Measurements from ENCODE around the gene RGS9.
A peak's percentile ranks its signal among the peaks of the same experiment; 100 is the strongest.
"Not testable (repeated sequence)": the region's sequence is repeated elsewhere in the genome, so short reads cannot be mapped to it uniquely, and the experiment has no call there.

RGS9 gene

DNA sequence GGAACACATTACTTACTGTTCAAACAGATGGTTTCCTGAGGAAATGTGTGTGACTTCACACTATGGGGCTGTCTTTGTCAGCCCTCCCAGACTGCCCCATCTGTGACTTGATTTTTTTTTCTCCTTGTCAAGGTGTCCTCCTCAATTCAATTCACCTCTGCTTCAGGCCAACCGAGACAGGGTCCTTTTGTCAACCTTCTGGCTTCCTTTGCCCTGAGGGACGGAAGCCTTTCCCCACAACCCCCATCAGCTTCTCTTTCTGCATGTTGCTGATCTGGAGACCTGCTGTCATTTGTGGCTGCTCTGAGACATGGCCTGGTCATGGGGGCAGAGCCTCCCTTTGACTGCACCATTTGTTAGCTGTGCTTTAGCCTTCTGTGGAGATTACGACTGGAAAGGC is 21.3 kb upstream of the RGS9 start:
- DNase-seq (ENCODE audit: low spot score): no peak

DNA sequence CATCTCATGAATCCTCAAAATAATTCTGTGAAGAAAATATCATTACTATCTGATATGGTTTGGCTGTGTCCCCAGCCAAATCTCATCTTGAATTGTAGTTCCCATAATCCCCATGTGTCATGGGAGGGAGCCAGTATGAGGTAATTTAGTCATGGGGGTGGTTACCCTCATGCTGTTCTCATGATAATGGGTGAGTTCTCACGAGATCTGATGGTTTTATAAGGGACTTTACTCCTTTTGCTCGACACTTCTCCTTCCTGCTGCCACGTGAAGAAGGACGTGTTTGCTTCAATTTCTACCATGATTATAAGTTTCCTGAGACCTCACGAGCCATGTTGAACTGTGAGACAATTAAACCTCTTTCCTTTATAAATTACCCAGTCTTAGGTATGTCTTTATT is 20.7 kb upstream of the RGS9 start:
- not testable (repeated sequence) for DNase-seq (ENCODE audit: low spot score)

DNA sequence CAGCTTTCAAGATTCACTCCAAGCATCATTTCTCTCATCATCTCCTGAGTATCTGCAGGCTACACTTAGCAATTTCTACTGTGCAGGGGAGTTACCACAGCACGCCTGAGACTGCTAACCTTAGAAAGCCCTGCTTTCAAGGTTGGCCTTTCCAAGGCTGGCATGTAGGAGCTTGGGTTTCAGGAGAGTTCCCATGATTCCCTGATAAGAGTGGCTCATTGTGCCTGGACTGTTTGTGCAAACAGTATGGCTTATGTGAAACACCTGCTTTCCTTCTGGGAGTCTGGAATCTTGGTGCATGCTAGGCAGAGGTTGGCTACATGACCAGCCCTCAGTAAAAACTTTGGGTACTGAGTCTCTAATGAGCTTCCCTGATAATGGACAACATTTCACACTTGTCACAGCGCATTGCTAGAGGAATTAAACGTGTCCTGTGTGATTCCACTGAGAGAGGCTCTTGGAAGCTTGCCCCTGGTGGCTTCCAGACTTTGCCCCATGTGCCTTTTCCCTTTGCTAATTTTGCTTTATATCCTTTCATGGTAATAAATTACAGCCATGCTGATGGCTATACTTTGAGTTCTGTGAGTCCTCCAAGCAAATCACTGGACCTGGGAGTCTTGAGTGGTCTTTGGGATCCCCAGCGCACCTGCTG is 19.7 kb upstream of the RGS9 start:
- no peak for DNase-seq (ENCODE audit: low spot score)

DNA sequence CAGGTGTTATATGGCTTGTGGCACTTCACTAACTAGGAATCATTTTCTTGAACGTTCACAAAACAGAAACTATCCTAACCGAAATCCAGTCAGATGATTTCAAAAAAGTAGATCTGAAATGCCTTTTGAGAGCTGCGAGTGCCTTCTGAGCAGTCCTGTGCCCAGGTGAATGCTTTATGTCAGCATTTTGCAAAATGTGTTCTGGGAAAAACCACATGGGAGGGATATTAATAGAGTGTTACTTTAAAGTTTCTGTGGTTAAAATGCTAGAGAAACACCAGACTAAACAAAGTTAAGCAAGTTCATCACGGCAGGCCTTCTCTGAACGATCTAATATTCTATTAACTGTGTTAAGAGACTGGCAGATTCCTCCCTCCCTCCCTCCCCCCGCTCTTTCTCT is 15.8 kb upstream of the RGS9 start:
- no peak for DNase-seq (ENCODE audit: low spot score)

DNA sequence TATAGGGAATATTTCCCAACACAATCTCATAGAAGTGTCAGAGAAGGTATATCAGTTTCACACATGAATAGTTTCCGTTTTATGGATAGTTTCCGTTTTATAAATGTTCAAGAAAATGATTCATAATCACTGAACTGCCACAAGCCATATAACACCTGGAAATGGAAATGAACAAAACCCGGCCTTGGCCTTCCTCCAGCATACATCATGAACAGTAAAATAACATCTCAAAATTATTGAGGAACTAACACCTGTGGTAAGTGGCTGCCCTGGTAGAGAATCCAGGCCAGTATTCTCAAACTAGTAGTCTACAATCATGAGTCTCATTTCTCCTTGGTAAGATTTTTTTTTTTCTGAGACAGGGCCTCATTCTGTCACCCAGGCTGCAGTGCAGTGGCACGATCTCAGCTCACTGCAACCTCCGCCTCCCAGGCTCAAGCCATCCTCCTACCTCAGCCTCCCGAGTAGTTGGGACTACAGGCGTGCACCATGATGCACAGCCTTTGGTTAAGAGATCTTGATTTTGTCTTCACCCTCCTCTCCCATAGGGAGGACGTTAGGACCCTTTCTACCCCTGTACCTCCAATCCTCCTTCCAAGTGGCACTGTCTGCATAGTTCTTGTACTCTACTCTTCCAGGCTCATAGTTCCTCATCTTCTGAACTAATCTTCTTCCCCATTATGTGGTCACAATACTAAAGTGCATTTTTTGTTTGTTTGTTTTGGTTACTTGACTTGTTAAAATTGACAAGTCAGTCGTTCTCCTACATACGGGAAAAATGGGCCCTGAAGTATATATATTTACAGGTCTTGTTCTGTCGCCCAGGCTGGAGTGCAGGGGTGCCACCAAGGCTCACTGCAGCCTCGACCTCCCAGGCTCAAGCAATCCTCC is 15.0 kb upstream of the RGS9 start:
- no peak for DNase-seq (ENCODE audit: low spot score)

DNA sequence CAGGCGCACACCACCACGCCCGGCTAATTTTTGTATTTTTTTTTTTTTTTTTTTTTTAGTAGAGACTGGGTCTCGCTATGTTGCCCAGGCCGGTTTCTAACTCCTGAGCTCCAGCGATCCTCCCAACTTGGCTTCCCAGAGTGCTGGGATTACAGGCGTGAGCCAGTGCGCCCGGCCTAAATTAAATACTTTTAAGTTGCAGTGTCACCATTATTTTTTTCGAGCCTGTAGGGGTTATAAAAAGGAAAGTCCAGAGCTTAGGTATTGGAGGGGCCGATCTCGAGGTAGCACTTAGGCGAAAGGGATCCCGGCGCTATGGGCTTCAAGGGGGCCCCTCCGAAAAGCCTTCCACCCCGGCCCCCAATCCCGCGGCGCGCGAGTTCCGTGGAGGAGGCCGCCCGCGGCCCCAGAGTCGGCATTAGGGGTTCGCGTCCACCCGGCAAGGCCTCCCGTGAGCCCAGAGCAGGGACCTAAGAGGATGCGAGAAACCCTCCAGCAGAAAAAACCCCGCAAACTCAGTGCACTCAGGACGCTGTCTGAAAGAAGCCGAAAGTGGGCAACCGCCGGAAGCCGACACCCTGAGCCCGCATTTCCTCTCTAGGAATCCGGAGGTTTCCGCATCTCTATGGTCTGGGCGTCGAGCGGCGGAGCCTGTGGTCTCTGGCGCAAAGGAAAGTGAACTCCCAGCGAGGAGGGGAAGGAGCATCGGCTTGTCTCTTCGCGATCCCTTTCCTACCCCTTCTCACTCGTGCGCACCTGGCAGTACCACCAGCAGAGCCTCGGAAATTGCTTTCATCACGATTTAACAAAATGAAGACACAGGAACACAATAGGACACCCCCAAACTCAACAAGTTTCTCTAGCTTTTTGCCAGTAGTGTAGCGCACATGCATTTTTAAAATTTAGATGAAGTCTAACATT is 14.1 kb upstream of the RGS9 start:
- peak; percentile 94 for DNase-seq (ENCODE audit: low spot score)

DNA sequence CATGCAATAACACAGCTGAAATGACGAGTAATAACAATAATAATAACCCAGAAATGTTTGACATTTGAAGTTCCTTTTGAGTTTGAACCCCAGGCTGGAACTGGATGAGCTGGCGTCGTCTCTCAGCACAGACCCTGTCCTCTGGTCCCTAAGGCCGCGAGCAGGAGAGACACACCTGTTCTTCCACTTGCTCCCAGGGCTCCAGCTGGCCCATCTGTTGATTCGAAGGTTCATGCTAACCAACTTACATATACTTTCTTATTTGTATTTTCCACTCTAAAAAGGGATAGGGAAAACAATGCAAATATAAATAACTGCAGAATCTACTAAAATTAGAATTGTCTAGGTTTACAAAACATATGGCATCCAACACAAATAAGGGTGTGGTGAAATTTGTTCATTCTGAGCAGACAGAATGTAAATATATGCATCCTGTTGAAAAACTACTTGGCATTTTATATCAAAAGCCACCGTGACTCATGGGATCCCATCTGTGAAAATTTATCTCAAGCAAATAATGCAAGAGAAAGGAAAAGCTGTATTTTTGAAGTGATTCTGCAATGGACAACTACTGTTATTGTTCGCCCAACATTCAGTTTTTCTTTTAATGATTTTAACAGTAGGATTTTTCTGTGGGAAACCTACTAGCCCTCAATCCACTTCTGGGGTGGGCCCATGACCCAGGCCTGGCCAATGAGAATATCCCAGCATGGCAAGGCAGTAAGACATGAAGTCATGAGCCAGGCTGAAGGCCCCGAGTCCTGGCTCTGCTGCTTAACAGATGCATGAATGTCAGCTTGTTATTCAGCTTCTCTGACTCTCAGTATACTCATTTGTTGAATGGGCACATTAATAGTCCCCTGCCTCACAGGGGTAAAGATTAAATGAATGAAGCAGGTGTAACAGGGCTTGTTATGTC is 13.2 kb upstream of the RGS9 start:
- DNase-seq (ENCODE audit: low spot score): no peak

DNA sequence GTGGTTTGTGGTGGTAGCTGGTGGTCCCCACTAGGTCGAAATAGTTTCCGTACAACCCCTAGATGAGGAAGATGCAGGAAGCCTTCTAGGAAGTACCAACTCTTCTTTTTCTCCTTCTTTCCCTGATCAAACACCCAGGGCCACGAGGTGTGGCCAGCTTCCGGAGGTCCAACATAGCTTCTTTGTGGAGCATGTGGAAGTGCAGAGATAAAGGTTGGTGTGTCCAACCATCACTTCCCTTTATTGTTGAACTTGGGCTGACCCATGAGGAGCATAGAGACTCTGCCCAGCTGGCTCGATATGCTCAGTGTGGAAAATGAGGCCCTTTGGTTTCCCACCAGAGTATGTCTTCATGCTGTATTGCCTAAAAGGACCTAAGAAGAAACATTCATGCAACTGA is 6.3 kb upstream of the RGS9 start:
- no peak for DNase-seq (ENCODE audit: low spot score)

DNA sequence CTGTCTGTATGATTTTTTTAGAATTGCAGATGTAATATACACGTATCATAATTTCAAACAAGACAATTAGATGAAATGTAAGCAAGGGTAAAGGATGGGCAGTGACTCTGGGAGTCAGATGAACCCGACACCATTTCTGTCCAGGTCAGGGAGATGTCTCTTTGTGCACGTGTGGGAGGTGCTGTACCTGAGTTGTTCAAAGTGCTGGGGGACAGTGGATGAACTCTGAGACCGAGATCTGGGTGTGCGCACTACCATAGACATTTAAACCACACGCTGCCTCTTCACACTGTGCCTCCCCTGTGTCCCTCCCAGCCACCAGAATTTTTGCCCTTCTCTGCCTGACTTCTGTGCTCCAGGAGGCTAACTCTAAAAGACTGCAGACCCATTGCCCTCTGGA is 5.9 kb upstream of the RGS9 start:
- no peak for DNase-seq (ENCODE audit: low spot score)

DNA sequence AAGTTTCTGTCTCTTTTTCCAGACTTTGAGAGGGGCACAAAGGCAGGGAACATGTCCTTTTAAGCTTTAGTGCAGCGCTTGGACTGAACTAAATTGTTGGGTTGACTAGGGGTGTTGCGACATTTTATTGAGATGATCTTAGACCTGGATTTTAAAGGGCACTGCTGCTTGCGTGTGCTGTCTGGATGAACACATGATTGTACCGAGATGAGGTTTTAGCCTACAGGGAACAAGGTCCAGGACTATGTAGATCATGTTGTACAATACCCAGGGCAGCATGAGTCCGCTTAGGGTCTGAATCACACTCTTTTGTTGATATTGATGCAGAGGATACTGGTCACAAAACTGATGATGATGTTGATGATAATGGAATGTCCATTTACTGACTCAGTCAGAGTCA is 5.2 kb upstream of the RGS9 start:
- peak; percentile 89 for DNase-seq (ENCODE audit: low spot score)

DNA sequence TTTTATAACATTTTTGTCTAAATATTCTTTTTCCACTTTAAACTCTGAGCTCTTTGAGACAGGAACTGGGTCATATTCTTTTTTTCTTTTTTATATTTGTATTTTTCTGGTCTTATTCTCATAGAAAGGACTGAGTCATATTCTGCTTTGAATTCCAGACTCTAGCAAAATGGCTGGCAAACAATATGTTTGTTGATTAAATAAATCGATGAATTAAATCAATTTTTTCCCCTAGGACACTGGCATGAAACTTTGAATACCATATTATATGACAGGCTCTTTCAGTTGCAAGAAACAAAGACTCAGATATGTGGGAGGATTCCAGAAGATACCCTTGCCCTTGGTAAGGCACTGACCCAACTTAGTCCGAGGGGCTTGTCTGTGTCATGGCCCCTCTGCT is 3.1 kb upstream of the RGS9 start:
- no peak for DNase-seq (ENCODE audit: low spot score)

DNA sequence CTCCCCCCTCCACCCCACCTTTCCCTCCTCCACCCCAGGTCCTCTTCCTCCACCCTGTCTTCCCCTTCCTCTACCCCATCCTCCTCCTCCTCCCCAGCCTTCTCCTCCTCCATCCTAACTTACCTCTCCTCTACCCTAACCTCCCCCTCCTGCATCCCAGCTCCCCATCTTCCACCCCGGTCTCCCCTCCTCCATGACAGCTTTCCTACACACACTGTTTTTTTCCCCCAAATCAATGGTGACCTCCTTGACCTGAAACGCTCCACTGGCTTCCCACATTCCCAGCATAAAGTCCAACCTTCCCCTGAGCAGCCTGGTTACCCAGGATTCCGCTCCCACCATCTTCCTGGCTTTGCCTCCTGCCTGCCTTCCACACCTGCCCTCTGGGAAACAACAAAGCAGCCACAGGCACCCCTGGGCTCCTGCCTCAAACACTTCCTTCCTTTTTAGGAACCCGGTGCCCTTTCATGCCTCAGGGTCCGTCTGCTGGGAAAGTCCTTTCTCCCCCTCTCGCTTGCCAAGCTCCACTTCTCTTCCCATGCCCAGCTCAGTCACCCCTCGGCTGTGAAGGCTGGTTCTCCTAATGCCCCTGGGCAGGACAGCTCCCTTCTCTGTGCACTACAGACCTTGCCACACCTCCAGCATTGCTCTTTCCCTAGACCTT is 2.1 kb downstream of the RGS9 start:
- no peak for DNase-seq (ENCODE audit: low spot score)

DNA sequence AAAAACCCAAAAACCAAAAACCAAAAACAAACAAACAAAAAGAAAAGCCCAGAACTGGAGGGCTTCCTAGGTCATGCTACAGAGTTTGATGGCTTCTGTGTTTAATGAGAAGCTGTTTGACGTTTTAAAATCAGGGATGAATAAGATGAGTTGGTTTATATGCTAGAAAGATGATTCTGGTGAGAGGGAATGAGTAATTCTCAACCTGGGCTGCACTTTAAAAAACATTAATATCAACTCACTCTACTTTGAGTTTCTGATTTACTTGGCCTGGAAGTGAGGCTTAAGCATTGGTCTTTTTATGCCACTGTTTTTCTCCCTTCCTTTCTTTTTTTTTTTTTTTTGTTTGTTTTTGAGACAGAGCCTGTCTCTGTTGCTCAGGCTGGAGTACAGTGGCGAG is 5.1 kb downstream of the RGS9 start:
- no peak for DNase-seq (ENCODE audit: low spot score)

DNA sequence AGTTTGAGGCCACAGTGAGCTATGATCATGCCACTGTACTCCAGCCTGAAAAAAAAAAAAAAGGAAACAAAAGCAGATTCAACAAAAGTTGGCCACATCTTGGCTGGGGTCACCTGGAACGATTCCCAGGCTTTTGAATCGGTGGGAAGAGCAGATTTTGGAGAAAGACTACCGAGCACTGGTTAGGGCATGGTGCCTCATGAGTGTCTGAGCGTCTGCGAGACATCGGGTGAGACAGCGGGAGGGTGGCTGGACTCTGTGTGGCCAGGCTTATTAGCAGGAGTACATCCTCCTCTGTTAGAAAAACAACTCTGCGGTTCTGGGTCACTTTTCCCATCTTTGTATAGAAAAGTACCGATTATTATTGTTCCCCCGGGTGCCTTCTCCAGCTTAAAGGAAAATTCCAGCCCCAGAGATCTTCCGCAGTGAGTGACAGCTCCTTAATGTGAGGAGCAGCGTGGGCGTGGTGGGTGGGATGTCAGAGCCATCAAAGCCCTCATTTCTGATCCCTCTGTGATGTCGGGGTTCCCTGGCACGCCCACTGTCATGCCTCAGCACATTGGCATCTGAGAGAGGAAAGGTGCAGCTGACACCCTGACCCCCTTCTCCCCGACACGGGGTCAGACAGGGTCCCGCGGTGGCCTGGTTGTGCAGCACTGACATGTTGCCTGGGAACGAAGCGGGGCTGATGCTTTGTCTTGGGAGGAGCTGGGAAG is 6.9 kb downstream of the RGS9 start:
- DNase-seq (ENCODE audit: low spot score): no peak

DNA sequence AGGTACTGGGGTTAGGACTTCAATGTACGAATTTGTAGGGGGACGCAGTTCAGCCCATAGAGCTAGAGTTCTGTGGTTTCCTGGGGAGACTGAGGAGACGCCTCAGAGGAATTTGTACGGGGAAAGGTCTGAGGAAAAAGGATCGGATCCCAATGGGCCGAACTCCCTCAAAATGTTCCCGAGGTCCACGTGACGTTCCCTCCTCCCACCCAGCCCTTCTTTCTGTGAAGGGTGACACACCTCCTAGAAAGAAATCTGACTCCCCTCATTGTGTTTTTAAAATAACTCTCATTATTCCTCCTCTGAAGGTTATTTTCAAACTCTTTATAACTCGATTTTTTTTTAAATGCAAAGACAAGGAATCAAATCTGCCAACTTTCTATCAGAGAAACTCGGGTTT is 8.6 kb downstream of the RGS9 start:
- DNase-seq (ENCODE audit: low spot score): no peak

DNA sequence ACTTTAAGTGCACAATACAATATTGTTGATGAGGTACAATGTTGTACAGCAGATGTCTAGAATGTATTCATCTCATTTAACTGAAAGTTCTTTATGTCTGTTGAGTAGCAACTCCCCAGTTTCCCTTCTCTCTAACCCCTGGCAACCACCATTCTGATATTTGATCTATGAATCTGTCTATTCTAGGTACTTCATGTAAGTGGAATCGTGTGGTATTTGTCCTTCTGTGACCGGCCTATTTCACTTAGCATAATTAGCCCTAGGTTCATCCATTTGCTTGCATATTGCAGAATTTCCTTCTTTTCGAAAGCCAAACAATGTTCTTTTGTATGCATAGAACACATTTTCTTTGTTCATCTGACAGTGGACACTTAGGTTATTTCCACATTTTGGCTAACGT is 10.8 kb downstream of the RGS9 start:
- DNase-seq (ENCODE audit: low spot score): no peak

DNA sequence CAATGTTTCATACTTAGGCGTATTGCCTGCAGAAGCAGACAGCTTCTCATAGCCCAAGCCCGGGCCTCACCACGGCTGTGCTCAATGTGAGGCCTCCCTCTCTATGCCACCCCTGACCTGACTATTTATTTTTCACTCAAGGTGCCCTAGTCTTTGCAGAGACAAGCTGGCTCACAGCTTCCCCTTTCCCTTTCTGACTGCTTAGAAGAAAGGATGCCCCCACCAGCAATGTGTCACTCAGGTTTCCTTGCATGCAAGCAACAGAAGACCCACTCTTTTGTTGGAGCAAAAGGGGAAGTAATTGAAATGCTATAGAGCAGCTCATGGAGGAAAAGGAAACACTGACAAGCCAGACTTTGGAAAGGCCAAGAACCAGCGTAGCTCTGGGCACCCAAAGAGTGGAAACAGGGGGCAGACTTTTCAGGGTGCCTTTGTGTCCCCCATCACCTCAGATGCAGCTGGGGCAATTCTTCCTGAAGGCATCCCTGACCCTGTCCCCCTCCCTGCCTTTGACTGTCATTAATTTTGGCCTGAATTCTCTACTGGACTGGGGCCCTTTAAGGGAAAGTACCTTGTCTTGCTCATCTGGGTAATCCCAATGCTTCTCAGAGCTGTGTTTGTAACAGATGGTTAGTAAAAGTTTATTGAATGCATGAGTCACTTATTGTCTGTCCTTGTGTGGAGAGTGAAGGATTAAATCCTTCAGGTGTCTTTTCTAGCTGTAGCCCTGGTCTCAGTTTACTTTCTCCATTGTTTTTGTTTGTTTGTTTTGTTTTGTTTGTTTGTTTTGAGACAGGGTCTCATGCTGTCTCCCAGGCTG is 17.8 kb downstream of the RGS9 start:
- DNase-seq (ENCODE audit: low spot score): peak; percentile 34

DNA sequence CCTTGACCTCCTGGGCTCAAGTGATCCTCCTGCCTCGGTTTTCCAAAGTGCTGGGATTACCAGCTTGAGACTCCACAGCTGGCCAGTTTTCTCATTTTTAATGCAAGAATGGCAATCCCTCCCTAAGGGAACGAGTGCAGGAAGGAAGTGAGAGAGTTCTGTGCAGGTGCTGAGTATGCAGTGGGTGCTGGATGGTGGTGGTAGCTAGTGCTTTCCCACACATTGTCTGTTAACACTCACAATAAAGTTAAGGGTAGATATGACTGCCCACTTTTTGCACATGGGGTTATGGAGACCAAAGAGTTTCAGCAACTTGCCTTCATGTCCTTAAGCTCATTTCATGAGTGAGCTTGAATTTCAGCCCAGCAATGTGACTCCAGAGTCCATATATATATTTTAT is 18.5 kb downstream of the RGS9 start:
- no peak for DNase-seq (ENCODE audit: low spot score)

DNA sequence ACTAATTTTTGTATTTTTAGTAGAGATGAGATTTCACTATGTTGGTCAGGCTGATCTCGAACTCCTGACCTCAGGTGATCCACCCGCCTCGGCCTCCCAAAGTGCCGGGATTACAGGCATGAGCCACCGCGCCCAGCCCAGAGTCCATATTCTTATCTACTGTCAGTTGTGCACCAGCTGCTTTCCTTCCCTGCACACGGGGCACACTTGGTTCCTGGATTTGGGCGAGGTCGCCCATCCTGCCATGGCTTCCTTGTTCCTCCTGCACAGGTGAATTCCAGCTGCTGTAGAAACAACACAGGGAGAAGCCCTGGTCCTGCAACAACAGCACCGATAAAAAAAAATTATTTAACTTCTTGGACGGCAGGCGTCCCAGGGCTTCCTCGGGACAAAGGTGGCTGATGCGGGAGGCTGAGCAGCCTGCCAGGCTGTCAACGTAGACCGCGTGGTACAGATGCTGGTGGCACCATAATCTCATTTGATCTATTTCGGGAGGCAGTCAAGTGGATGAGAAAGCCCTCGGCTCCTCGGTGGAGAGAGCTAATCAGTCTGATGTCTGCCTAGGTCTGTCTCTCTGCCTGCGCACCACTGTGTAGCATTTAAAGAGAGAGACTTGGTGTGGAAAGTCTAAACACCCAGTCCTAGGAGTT is 19.1 kb downstream of the RGS9 start:
- DNase-seq (ENCODE audit: low spot score): no peak
